ENCODE results near the gene TMEM221.

Gene TMEM221

GRCh38 chr19:17402982-17403855, 45.2 kb downstream of the TMEM221 start:
- H3K36me3 ChIP-seq, result no peaks in the 10 kb centered on the region
- H3K4me1 ChIP-seq, result peaks cover 0 to 9% (median 0%) of the 10 kb centered on the region in 4 donors
- DNase-seq, result no peak
- no peak overlapping the region for H3K27ac ChIP-seq
- intact Hi-C loops (cut with DNase I; ENCODE audit: low total_unique reads), result no loop called here
- H3K27me3 ChIP-seq, result peaks cover 0 to 23% of the 10 kb centered on the region in 2 donors
- H3K4me3 ChIP-seq, result no peak overlapping the region
- no peak for TF ChIP-seq CTCF (IDR thresholded peaks at IDR 0.05)
- H3K9me3 ChIP-seq, result no peaks in the 10 kb centered on the region

- no peaks in the 10 kb centered on the region for H3K36me3 ChIP-seq
- no peak for TF ChIP-seq CTCF (IDR thresholded peaks at IDR 0.05)
- H3K27me3 ChIP-seq, result peaks cover 0 to 23% of the 10 kb centered on the region in 2 donors
- H3K4me3 ChIP-seq, result no peak overlapping the region
- intact Hi-C loops (cut with DNase I; ENCODE audit: low total_unique reads), result no loop called here
- no peak overlapping the region for H3K27ac ChIP-seq
- no peak for DNase-seq
- no peaks in the 10 kb centered on the region for H3K9me3 ChIP-seq
- H3K4me1 ChIP-seq, result peaks cover 0 to 6% (median 0%) of the 10 kb centered on the region in 4 donors
Observed at GRCh38 chr19:17401628-17402027, 46.8 kb downstream of the TMEM221 start.

- no peak overlapping the region for H3K27ac ChIP-seq
- intact Hi-C loops (cut with DNase I; ENCODE audit: low total_unique reads), result no loop called here
- H3K27me3 ChIP-seq, result peaks cover 0 to 37% of the 10 kb centered on the region in 2 donors
- DNase-seq, result no peak
- no peaks in the 10 kb centered on the region for H3K9me3 ChIP-seq
- TF ChIP-seq CTCF (IDR thresholded peaks at IDR 0.05), result no peak
- no peaks in the 10 kb centered on the region for H3K36me3 ChIP-seq
- H3K4me1 ChIP-seq, result no peaks in the 10 kb centered on the region
- H3K4me3 ChIP-seq, result no peak overlapping the region
Observed at GRCh38 chr19:17398902-17399527, 49.5 kb downstream of the TMEM221 start.

- intact Hi-C loops (cut with DNase I; ENCODE audit: low total_unique reads), result no loop called here
- peak; percentile 46 to 62 for TF ChIP-seq CTCF (IDR thresholded peaks at IDR 0.05)
- H3K4me3 ChIP-seq, result no peak overlapping the region
- no peak overlapping the region for H3K27ac ChIP-seq
- no peaks in the 10 kb centered on the region for H3K9me3 ChIP-seq
- no peak for DNase-seq
- no peaks in the 10 kb centered on the region for H3K36me3 ChIP-seq
- H3K27me3 ChIP-seq, result peaks cover 0 to 27% of the 10 kb centered on the region in 2 donors
- peaks cover 0 to 19% (median 16%) of the 10 kb centered on the region in 4 donors for H3K4me1 ChIP-seq
Observed at GRCh38 chr19:17394891-17395415, 53.5 kb downstream of the TMEM221 start.

- Histone ChIP-seq H3K4me3 (no peak within 1 kb of the TSS), H3K36me3 (no peaks in the 10 kb centered on the region), H3K27ac (no peak within 1 kb of the TSS)
Observed at GRCh38 chr19:17393914-17394313, 54.6 kb downstream of the TMEM221 start, which contains the start of gene CCDC194. TSS of gene CCDC194 (minus strand) at chr19:17394196. CDS start at chr19:17394158, 38 bp downstream.

More at GRCh38 chr19:17393914-17394313, 54.6 kb downstream of the TMEM221 start, which contains the start of gene CCDC194:
- peaks cover 0 to 19% (median 16%) of the 10 kb centered on the region in 4 donors for H3K4me1 ChIP-seq
- peaks cover 0 to 2% (median 0%) of the 10 kb centered on the region in 3 donors for H3K9me3 ChIP-seq
- peaks cover 0 to 27% of the 10 kb centered on the region in 2 donors for H3K27me3 ChIP-seq
- DNase-seq, result no peak
- TF ChIP-seq CTCF (IDR thresholded peaks at IDR 0.05), result no peak
- intact Hi-C loops (cut with DNase I; ENCODE audit: low total_unique reads), result no loop called here

All from tibial artery (tissue), 4 donors.